ENCODE measurements around the gene AMER2.
A peak's percentile ranks its signal among the peaks of the same experiment; 100 is the strongest.

AMER2 gene

DNA sequence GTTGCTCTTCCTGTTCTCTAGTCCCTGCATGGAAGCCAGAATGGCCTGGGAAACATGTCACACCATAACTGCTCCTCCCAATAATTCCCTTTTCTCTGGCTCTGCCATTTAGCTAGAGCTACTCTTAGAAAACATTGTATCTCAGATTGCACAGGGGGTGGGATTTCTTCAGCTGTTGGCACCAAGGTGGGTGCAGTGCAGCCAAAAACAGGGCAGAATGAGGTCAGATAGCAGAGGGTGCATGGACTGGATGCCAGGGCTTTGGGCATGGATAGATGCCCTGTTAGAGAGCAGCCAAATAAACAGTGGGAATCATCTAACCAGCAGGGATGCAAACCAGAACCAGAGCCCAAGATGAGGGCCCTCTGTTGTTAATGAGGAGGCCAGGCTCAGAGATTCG is 4.9 kb upstream of the AMER2 start:
- Histone ChIP-seq H3K9ac (ENCODE audit: insufficient read length, low read depth) (no peak overlapping the region), H3K4me1 (ENCODE audit: insufficient read depth, insufficient read length) (peaks cover 3% of the 10 kb centered on the region)
- TF ChIP-seq SUZ12 (IDR thresholded peaks at IDR 0.05; ENCODE audit: extremely low read depth, insufficient read depth, insufficient read length): no peak
- TF ChIP-seq YY1 (IDR thresholded peaks at IDR 0.05; ENCODE audit: insufficient read depth, insufficient read length): no peak

DNA sequence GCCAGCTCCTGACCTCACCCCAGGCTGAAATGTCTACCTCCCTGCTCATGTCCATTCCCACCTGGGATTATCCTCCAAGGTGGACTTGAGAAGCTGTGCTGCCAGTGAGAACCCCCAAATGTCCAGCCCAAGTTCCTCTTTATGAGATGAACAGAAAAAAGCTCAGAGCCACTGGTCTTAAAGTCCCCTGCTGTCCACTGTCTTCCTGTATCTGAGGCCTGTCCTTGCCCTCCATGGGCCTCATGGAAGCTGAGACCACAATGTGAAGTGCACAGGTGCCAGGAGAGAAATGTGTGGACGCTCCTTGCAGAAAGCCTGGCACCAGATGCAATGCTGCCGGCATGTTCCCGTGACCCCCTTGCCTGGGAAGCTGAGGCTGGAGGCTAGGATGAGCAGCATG is 3.3 kb upstream of the AMER2 start:
- Histone ChIP-seq H3K9ac (ENCODE audit: insufficient read length, low read depth) (no peak overlapping the region), H3K27me3 (ENCODE audit: insufficient read depth, insufficient read length) (peaks cover 25% of the 10 kb centered on the region)
- TF ChIP-seq ZNF274 (IDR thresholded peaks at IDR 0.05; ENCODE audit: low read depth, low read length) (no peak), YY1 (IDR thresholded peaks at IDR 0.05; ENCODE audit: insufficient read depth, insufficient read length) (no peak), SUZ12 (IDR thresholded peaks at IDR 0.05; ENCODE audit: extremely low read depth, insufficient read depth, insufficient read length) (no peak)

More for the DNA sequence above, 4.9 kb upstream of the AMER2 start:
- DNase-seq (ENCODE audit: low read depth, low spot score): no peak
- H3K9me3 ChIP-seq (ENCODE audit: insufficient read depth, low read length): peaks cover 8% of the 10 kb centered on the region; the same call in 1 of the 2 replicates
- H3K27me3 ChIP-seq (ENCODE audit: insufficient read depth, insufficient read length): peaks cover 10% of the 10 kb centered on the region
- no peak overlapping the region for H3K4me3 ChIP-seq (ENCODE audit: insufficient read length, low read depth)
- H3K36me3 ChIP-seq (ENCODE audit: insufficient read depth, insufficient read length, low read length): no peaks in the 10 kb centered on the region

DNA sequence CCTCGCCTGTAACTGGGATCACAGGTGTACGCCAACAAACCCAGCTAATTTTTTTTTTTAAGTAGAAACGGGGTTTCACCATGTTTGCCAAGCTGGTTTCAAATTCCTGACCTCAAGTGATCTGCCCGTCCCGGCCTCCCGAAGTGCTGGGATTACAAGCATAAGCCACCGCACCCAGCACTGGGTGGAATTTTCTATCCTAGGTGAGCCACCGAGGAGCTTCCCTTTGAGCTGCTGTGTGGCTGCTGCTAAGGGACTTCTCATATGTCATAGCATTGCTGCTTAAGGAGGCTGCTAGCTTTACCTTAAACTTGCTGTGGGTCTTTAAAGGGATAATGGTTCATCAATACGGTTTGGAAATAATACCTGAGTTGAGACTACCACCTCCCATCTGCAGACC is 2.9 kb upstream of the AMER2 start:
- Histone ChIP-seq H3K4me1 (ENCODE audit: insufficient read depth, insufficient read length) (peaks cover 3% of the 10 kb centered on the region), H3K9me3 (ENCODE audit: insufficient read depth, low read length) (peaks cover 8% of the 10 kb centered on the region; the same call in 1 of the 2 replicates), H3K9ac (ENCODE audit: insufficient read length, low read depth) (no peak overlapping the region), H3K27me3 (ENCODE audit: insufficient read depth, insufficient read length) (peaks cover 30% of the 10 kb centered on the region), H3K4me3 (ENCODE audit: insufficient read length, low read depth) (no peak overlapping the region), H3K36me3 (ENCODE audit: insufficient read depth, insufficient read length, low read length) (no peaks in the 10 kb centered on the region)
- TF ChIP-seq SUZ12 (IDR thresholded peaks at IDR 0.05; ENCODE audit: extremely low read depth, insufficient read depth, insufficient read length): no peak
- TF ChIP-seq ZNF274 (IDR thresholded peaks at IDR 0.05; ENCODE audit: low read depth, low read length): no peak
- TF ChIP-seq YY1 (IDR thresholded peaks at IDR 0.05; ENCODE audit: insufficient read depth, insufficient read length): no peak
- DNase-seq (ENCODE audit: low read depth, low spot score): no peak

More for the DNA sequence above, 3.3 kb upstream of the AMER2 start:
- Histone ChIP-seq H3K4me1 (ENCODE audit: insufficient read depth, insufficient read length) (peaks cover 3% of the 10 kb centered on the region), H3K9me3 (ENCODE audit: insufficient read depth, low read length) (peaks cover 8% of the 10 kb centered on the region; the same call in 1 of the 2 replicates), H3K36me3 (ENCODE audit: insufficient read depth, insufficient read length, low read length) (no peaks in the 10 kb centered on the region), H3K4me3 (ENCODE audit: insufficient read length, low read depth) (no peak overlapping the region)
- no peak for DNase-seq (ENCODE audit: low read depth, low spot score)

DNA sequence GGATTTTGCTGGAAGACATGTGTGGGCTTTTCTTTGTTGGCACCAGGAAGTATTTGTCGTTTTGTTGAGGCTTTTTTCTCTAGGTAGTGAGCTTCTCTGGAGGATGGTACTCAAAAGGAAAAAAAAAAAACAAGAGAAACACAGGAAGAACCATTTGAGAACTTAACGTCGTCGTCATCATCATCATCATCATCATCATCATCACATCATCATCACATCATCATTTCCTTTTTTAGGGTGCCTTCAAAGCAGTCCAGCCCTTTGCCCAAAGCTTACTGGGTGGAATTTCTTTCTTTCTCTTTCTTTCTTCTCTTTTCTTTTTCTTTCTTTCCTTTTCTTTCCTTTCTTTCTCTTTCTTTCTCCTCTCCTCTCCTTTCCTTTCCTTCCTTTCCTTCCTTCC is 2.2 kb upstream of the AMER2 start:
- Histone ChIP-seq H3K36me3 (ENCODE audit: insufficient read depth, insufficient read length, low read length) (no peaks in the 10 kb centered on the region), H3K9me3 (ENCODE audit: insufficient read depth, low read length) (peaks cover 8% of the 10 kb centered on the region; the same call in 1 of the 2 replicates), H3K4me1 (ENCODE audit: insufficient read depth, insufficient read length) (peaks cover 3% of the 10 kb centered on the region), H3K27me3 (ENCODE audit: insufficient read depth, insufficient read length) (peaks cover 37% of the 10 kb centered on the region), H3K9ac (ENCODE audit: insufficient read length, low read depth) (no peak overlapping the region), H3K4me3 (ENCODE audit: insufficient read length, low read depth) (no peak overlapping the region)
- TF ChIP-seq ZNF274 (IDR thresholded peaks at IDR 0.05; ENCODE audit: low read depth, low read length) (no peak), YY1 (IDR thresholded peaks at IDR 0.05; ENCODE audit: insufficient read depth, insufficient read length) (no peak), SUZ12 (IDR thresholded peaks at IDR 0.05; ENCODE audit: extremely low read depth, insufficient read depth, insufficient read length) (no peak)
- no peak for DNase-seq (ENCODE audit: low read depth, low spot score)

DNA sequence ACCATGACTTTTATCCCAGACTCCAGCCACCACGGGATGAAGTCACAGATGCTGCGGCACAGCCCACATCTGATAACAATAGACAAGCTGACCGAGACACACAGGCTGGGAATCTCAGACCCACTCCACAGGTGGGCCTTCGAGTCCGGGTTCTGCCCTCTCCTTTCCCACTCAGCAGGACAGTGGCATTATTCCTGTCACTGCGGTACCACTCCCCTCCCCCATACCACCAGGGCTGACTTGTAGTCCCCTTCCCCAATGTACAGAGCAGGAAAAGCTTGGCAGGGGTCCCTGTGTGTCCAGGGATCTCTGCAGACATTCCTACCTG is 179 bp upstream of the AMER2 start:
- no peak overlapping the region for H3K4me3 ChIP-seq (ENCODE audit: insufficient read length, low read depth)
- no peak for DNase-seq (ENCODE audit: low read depth, low spot score)
- peaks cover 3% of the 10 kb centered on the region for H3K4me1 ChIP-seq (ENCODE audit: insufficient read depth, insufficient read length)
- peaks cover 38% of the 10 kb centered on the region for H3K27me3 ChIP-seq (ENCODE audit: insufficient read depth, insufficient read length)
- TF ChIP-seq ZNF274 (IDR thresholded peaks at IDR 0.05; ENCODE audit: low read depth, low read length): no peak
- no peak for TF ChIP-seq SUZ12 (IDR thresholded peaks at IDR 0.05; ENCODE audit: extremely low read depth, insufficient read depth, insufficient read length)
- TF ChIP-seq YY1 (IDR thresholded peaks at IDR 0.05; ENCODE audit: insufficient read depth, insufficient read length): no peak
- H3K9ac ChIP-seq (ENCODE audit: insufficient read length, low read depth): no peak overlapping the region
- H3K36me3 ChIP-seq (ENCODE audit: insufficient read depth, insufficient read length, low read length): no peaks in the 10 kb centered on the region
- H3K9me3 ChIP-seq (ENCODE audit: insufficient read depth, low read length): no peaks in the 10 kb centered on the region

DNA sequence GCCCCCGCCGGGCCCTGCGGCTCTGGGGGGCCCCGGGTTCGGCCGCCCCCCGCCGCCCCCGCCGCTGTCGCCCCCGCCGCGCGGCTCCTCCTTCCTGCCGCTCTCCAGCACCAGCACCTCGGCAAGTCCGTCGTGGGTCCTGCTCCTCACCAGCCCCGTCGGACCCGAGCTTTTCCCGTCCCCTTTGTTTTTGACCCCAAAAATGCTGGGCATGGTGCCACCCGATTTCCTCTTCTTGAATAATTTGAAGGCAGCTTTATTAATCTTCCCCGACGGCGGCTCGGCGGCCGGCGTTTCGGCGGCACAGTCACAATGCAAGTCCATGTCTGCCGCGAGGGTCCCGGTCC is 945 bp downstream of the AMER2 start:
- Histone ChIP-seq H3K4me1 (ENCODE audit: insufficient read depth, insufficient read length) (peaks cover 3% of the 10 kb centered on the region), H3K27me3 (ENCODE audit: insufficient read depth, insufficient read length) (peaks cover 38% of the 10 kb centered on the region), H3K36me3 (ENCODE audit: insufficient read depth, insufficient read length, low read length) (no peaks in the 10 kb centered on the region), H3K9ac (ENCODE audit: insufficient read length, low read depth) (peak overlapping the region; percentile 64), H3K4me3 (ENCODE audit: insufficient read length, low read depth) (peak overlapping the region; percentile 40), H3K9me3 (ENCODE audit: insufficient read depth, low read length) (no peaks in the 10 kb centered on the region)
- no peak for DNase-seq (ENCODE audit: low read depth, low spot score)
- no peak for TF ChIP-seq ZNF274 (IDR thresholded peaks at IDR 0.05; ENCODE audit: low read depth, low read length)
- TF ChIP-seq YY1 (IDR thresholded peaks at IDR 0.05; ENCODE audit: insufficient read depth, insufficient read length): no peak
- TF ChIP-seq SUZ12 (IDR thresholded peaks at IDR 0.05; ENCODE audit: extremely low read depth, insufficient read depth, insufficient read length): no peak

DNA sequence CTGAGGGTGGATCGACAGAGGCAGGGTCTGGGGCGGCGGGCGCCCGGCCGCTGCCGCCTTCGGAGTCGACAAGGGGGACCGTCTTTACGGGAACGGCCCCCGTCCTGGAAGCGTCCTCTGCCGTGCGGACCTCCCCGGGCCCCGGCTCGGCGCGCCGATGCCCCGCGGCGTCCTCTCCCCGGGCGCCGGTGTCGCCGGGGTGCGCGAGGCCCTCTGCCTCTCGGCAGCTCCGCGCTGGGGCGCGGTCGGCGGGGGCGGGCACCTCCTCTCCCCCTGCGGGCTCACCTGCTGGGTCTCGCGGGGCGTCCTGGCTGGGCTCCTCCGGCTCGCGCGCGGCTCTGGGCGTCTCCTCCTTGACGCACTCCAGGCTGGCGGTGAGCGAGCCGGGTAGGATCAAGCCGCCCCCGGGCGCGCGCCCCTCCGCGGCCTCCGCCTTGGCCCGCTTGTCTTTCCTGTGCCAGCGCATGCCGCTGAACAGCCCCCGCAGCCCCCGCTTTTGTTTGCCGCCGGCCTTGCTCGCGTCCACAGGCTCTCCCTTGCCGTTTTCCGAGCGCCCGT is 1.5 kb downstream of the AMER2 start:
- peaks cover 38% of the 10 kb centered on the region for H3K27me3 ChIP-seq (ENCODE audit: insufficient read depth, insufficient read length)
- DNase-seq (ENCODE audit: low read depth, low spot score): no peak
- H3K36me3 ChIP-seq (ENCODE audit: insufficient read depth, insufficient read length, low read length): no peaks in the 10 kb centered on the region
- TF ChIP-seq YY1 (IDR thresholded peaks at IDR 0.05; ENCODE audit: insufficient read depth, insufficient read length) (no peak), SUZ12 (IDR thresholded peaks at IDR 0.05; ENCODE audit: extremely low read depth, insufficient read depth, insufficient read length) (no peak), ZNF274 (IDR thresholded peaks at IDR 0.05; ENCODE audit: low read depth, low read length) (no peak)
- no peaks in the 10 kb centered on the region for H3K9me3 ChIP-seq (ENCODE audit: insufficient read depth, low read length)
- peaks cover 3% of the 10 kb centered on the region for H3K4me1 ChIP-seq (ENCODE audit: insufficient read depth, insufficient read length)
- peak overlapping the region; percentile 40 for H3K4me3 ChIP-seq (ENCODE audit: insufficient read length, low read depth)
- H3K9ac ChIP-seq (ENCODE audit: insufficient read length, low read depth): peak overlapping the region; percentile 61
